ENCODE measurements around the gene EVC2.

The EVC2 gene

DNA sequence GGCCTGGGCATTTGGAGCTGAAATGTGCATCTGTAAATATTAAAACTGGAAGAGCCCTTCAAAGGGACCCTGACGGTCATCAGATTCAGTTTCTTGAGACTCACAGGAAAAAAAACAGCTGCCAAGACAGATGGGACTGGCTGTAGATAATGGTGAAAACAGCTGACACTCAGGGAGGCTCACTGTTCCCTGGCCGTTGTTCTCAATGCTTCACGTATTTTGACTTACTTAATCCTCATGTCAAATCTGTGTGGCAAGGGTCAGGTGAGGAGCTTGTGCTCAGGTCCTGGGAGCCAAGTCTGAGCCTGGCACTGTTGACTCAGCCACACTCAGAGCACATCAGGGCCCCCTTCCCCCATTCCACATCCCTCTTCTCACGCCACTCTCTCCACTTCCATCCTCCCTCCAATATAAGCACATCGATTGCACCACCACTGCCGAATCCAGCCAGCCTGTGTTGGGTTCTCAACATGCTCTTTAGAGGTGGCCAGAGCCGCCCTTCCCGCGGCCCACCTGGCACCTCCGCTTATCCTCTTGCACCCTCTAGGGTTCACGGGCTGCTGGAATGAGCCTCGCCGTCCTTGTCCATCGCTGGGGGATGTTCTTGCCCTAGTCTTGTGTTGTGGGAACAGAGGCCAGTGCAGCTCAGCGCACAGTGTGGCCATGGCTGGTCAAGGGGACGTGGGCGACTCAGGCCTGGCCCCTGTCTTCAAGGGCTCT is 42.7 kb upstream of the EVC2 start:
- TF ChIP-seq CTCF (conservative IDR thresholded peaks at IDR 0.05; ENCODE audit: low read length), result no peak
- no peak overlapping the region for H3K4me3 ChIP-seq (ENCODE audit: low read length)
- peak; percentile 95 for DNase-seq (ENCODE audit: low read depth)

DNA sequence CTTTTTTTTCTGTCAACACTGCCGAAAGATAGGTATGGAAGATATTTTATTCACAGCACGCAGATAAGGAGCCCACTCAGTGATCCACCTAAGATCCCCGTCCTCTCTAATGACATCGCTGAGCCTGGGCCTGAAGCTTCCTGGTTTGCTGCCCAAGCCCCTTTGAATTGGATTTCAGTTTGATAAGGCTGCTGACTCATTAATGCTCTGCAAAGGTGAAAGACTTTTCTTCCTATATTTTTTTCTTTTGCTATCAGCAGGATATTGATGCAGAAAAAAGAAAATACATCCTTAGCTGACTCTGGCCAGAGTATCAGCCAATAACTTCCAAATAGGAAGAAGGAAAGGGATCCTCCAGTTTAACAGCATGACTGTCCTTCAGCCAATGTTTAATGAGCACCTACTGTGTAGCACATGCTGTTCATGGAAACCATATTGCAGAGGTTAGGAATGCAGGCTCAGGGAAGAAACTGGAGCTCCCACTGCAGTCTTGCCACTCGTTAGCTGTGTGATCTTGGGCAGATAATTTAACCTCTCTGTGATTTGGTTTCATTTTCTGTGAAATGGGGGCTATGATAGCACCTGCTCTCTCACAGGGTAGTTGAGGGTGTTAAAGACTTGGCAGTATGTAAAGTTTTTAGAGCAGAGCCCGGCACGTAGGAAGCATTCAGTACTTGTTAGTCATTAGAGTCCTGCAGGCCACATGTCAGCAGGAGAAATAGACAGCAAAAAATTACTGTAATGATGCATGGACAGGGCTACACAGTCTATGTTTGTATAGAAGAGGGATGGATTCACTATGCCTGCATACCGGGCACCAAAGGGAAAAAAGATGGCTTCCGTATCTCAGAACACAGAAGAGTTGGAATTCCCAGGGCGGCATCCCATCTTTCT is 41.9 kb upstream of the EVC2 start:
- H3K4me3 ChIP-seq (ENCODE audit: low read length), result no peak overlapping the region
- DNase-seq (ENCODE audit: low read depth), result peak; percentile 93

GRCh38 chr4:5749568-5749967 is 41.2 kb upstream of the EVC2 start:
- no peak overlapping the region for H3K4me3 ChIP-seq (ENCODE audit: low read length)
- DNase-seq (ENCODE audit: low read depth), result no peak
- no peak for TF ChIP-seq CTCF (conservative IDR thresholded peaks at IDR 0.05; ENCODE audit: low read length)

More for the DNA sequence above, 41.9 kb upstream of the EVC2 start:
- no peak for TF ChIP-seq CTCF (conservative IDR thresholded peaks at IDR 0.05; ENCODE audit: low read length)

- TF ChIP-seq CTCF (conservative IDR thresholded peaks at IDR 0.05; ENCODE audit: low read length), result no peak
- DNase-seq (ENCODE audit: low read depth), result peak; percentile 98
- H3K4me3 ChIP-seq (ENCODE audit: low read length), result no peak overlapping the region
These were observed 39.5 kb upstream of the EVC2 start for GRCh38 chr4:5747738-5748375.

GRCh38 chr4:5746829-5747737 is 38.7 kb upstream of the EVC2 start:
- H3K4me3 ChIP-seq (ENCODE audit: low read length), result no peak overlapping the region
- no peak for TF ChIP-seq CTCF (conservative IDR thresholded peaks at IDR 0.05; ENCODE audit: low read length)
- peak; percentile 48 for DNase-seq (ENCODE audit: low read depth)

- no peak for TF ChIP-seq CTCF (conservative IDR thresholded peaks at IDR 0.05; ENCODE audit: low read length)
- no peak for DNase-seq (ENCODE audit: low read depth)
- H3K4me3 ChIP-seq (ENCODE audit: low read length), result no peak overlapping the region
These were observed 37.9 kb upstream of the EVC2 start for GRCh38 chr4:5746250-5746649.

Measured in AG10803 (cell line).